Right ventricle myocardium superior (tissue), 1 donor: ENCODE data around the gene IGLON5. TPM values are rescaled to one million over a fixed set of nuclear protein-coding genes. Genes with fewer than 3 reads are reported as not detected.

Experiments
- ATAC-seq: fragments of 200-7000 bp; cut with Tn5 transposase; one replicate; pipeline ENCODE4 v1.9.1; 2020; ENCODE audit warnings: mild to moderate bottlenecking; ENCODE audit not compliant: poor library complexity
- DNase-seq: peaks from one replicate; pipeline ENCODE4 v3.0.0-alpha.2; 2020
- intact Hi-C: fragments of 100-400 bp; cut with DNase I; formaldehyde crosslinking; loops from one replicate; pipeline ENCODE4 v1.11.2; 2022
- total RNA-seq: library from RNA; stranded (reverse); fragmentation: NEBNext Ultra II Directional; extraction: Animal tissue kit (Norgen Biotek cat#: 25700); gene quantifications from one replicate; pipeline ENCODE4 v1.2.1, GENCODE V29; 2021
- donor health status: DM: no; HTN: yes; CAD: no; lungs with severe emphysema.

Gene IGLON5
- total RNA-seq, 1 donor from 2014 or later: not detected

GRCh38 chr19:51333836-51334460 lies 22.5 kb downstream of the IGLON5 start:
- intact Hi-C loops: no loop called here
- ATAC-seq: no peak
- no peak for DNase-seq

- peak; percentile 29 for DNase-seq
- intact Hi-C loops: no loop called here
- no peak for ATAC-seq
These were observed 25.9 kb downstream of the IGLON5 start for GRCh38 chr19:51337141-51337860.

- DNase-seq (peak; percentile 24), ATAC-seq (no peak)
- intact Hi-C loops: loop anchor here (2.0 kb wide), 1 partner anchor 101 kb away; no protein-coding TSS in a partner anchor
These were observed 26.6 kb downstream of the IGLON5 start for GRCh38 chr19:51337861-51338562.

- DNase-seq: peak; percentile 89
- intact Hi-C loops: loop anchor here (2.0 kb wide), 1 partner anchor 100 kb away; no protein-coding TSS in a partner anchor
- peak; percentile 81 for ATAC-seq
These were observed 27.3 kb downstream of the IGLON5 start for GRCh38 chr19:51338563-51339312.

GRCh38 chr19:51339313-51339686 lies 27.9 kb downstream of the IGLON5 start:
- DNase-seq (no peak), ATAC-seq (no peak)
- intact Hi-C loops: loop anchor here (2.0 kb wide), 1 partner anchor 100 kb away; no protein-coding TSS in a partner anchor

- intact Hi-C loops: loop anchor here (2.0 kb wide), 1 partner anchor 99 kb away; no protein-coding TSS in a partner anchor
- ATAC-seq (peak; percentile 96), DNase-seq (peak; percentile 99)
These were observed 28.5 kb downstream of the IGLON5 start for GRCh38 chr19:51339687-51340656.

- ATAC-seq (no peak), DNase-seq (peak; percentile 39)
- intact Hi-C loops: no loop called here
These were observed 29.6 kb downstream of the IGLON5 start for GRCh38 chr19:51341066-51341465.

GRCh38 chr19:51341976-51342580 lies 30.6 kb downstream of the IGLON5 start, which contains the start of gene VSIG10L:
Gene VSIG10L, minus strand, starts transcription at chr19:51342139. Its CDS starts 15 bp downstream, at chr19:51342124.
- DNase-seq: peak; percentile 19
- no peak for ATAC-seq
- intact Hi-C loops: no loop called here

GRCh38 chr19:51342631-51343569 lies 31.5 kb downstream of the IGLON5 start:
- no peak for ATAC-seq
- DNase-seq: peak; percentile 17
- intact Hi-C loops: no loop called here

GRCh38 chr19:51345076-51345620 lies 33.7 kb downstream of the IGLON5 start:
- peak; percentile 19 for DNase-seq
- intact Hi-C loops: no loop called here
- ATAC-seq: no peak

- no peak for ATAC-seq
- DNase-seq: peak; percentile 35
- intact Hi-C loops: no loop called here
These were observed 35.3 kb downstream of the IGLON5 start for GRCh38 chr19:51346742-51347141.

GRCh38 chr19:51347209-51347928 lies 35.9 kb downstream of the IGLON5 start:
- DNase-seq (peak; percentile 23), ATAC-seq (no peak)
- intact Hi-C loops: no loop called here

GRCh38 chr19:51351266-51351990 lies 40.0 kb downstream of the IGLON5 start:
- DNase-seq (no peak), ATAC-seq (no peak)
- intact Hi-C loops: no loop called here

GRCh38 chr19:51352783-51353360 lies 41.4 kb downstream of the IGLON5 start:
- ATAC-seq (no peak), DNase-seq (peak; percentile 24)
- intact Hi-C loops: no loop called here
